Fibroblast of skin of left biceps (primary cell): ENCODE results near the gene IL17RC.
"Not testable (repeated sequence)": the region's sequence is repeated elsewhere in the genome, so short reads cannot be mapped to it uniquely, and the experiment has no call there.

ENCODE experiments used
- DNase-seq, 2 experiments: peaks; one replicate each; pipeline ENCODE4 v3.0.0-alpha.2; 2013; ENCODE audit warnings: low read depth in 2 of 2

IL17RC gene

GRCh38 chr3:9916734-9917680 lies at the start of gene IL17RC:
Gene IL17RC (plus strand): TSS chr3:9917098. CDS start chr3:9917316, 218 bp downstream.
- DNase-seq = peak in 1 of 2 experiments; percentile 47

- no peak for DNase-seq
Observed at GRCh38 chr3:9867106-9867505, 49.8 kb upstream of the IL17RC start.

GRCh38 chr3:9869955-9870354 lies 46.9 kb upstream of the IL17RC start:
- DNase-seq = no peak

- peak in 1 of 2 experiments; percentile 55 for DNase-seq
Observed at GRCh38 chr3:9870978-9871377, 45.9 kb upstream of the IL17RC start.

- DNase-seq = not testable (repeated sequence)
Observed at GRCh38 chr3:9872067-9872466, 44.8 kb upstream of the IL17RC start.

GRCh38 chr3:9875448-9875847 lies 41.5 kb upstream of the IL17RC start:
- DNase-seq = no peak

GRCh38 chr3:9876255-9876654 lies 40.6 kb upstream of the IL17RC start:
- DNase-seq = not testable (repeated sequence)

- no peak for DNase-seq
Observed at GRCh38 chr3:9876991-9877390, 39.9 kb upstream of the IL17RC start.

- DNase-seq = no peak
Observed at GRCh38 chr3:9878700-9879099, 38.2 kb upstream of the IL17RC start.

- DNase-seq = no peak
Observed at GRCh38 chr3:9879830-9880549, 36.9 kb upstream of the IL17RC start, which contains the start of gene CIDEC. Gene CIDEC (minus strand): TSS chr3:9880253. CDS start chr3:9878486, 1,767 bp downstream.

GRCh38 chr3:9881441-9881840 lies 35.5 kb upstream of the IL17RC start:
- DNase-seq = no peak

GRCh38 chr3:9883706-9884554 lies 33.0 kb upstream of the IL17RC start:
- DNase-seq = no peak

GRCh38 chr3:9884555-9885165 lies 32.2 kb upstream of the IL17RC start:
- DNase-seq = peak in 1 of 2 experiments; percentile 48

- no peak for DNase-seq
Observed at GRCh38 chr3:9886328-9886727, 30.6 kb upstream of the IL17RC start.

GRCh38 chr3:9887480-9887879 lies 29.4 kb upstream of the IL17RC start:
- no peak for DNase-seq

GRCh38 chr3:9888540-9888939 lies 28.4 kb upstream of the IL17RC start:
- DNase-seq = no peak

- DNase-seq = no peak
Observed at GRCh38 chr3:9889405-9889804, 27.5 kb upstream of the IL17RC start.

GRCh38 chr3:9890249-9891071 lies 26.4 kb upstream of the IL17RC start, which contains the start of gene JAGN1:
Gene JAGN1 (plus strand): TSS chr3:9890610. CDS start chr3:9890723, 113 bp downstream.
- DNase-seq = peak; percentile 70 to 75

- no peak for DNase-seq
Observed at GRCh38 chr3:9891072-9891622, 25.8 kb upstream of the IL17RC start.

- no peak for DNase-seq
Observed at GRCh38 chr3:9893739-9894138, 23.2 kb upstream of the IL17RC start.
